ENCODE data around the gene SAFB2. TPM values are rescaled to one million over a fixed set of nuclear protein-coding genes. Genes with fewer than 3 reads are reported as not detected.

SAFB2 gene
- total and polyA plus RNA-seq, 9 of the 15 experiments (the other 6 are each of a cell fraction or from before 2014, with no cell fraction given) = 4.5 to 103 (median 47.3) TPM

DNA sequence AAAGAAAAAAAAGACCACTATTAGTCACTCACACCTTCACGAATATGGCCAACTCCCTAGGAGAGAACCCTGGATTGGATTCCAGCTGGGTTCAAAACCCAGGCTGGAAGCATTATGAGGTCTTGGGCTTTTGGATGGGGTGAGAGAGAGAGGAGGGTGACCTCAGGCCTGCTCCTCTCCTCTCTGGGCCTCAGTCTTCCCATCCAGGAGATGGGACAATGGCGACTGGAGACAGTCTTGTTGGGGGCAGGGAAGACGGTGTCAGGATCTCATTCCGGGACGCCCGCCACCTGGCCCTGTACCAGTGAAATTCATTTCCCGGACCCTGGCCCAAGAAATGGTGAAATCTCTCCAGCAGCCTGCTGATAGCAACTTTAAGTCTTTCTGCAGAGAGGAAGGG is 81.1 kb downstream of the SAFB2 start:
- no peak for FAIRE-seq
- 7% methylated on average over 5 of the region's 7 CpGs for WGBS (ENCODE audit: insufficient coverage, low coverage, missing lambda C conversion rate)
- DNase-seq (ENCODE audit: extremely low read depth in 1 of 4, low spot score in 3 of 4) = no peak
- ATAC-seq = no peak
- peak; percentile 28 for TF ChIP-seq RBM25 (IDR thresholded peaks at IDR 0.05; ENCODE audit: low read depth, low read length, severe bottlenecking)
- TF ChIP-seq NKRF (IDR thresholded peaks at IDR 0.05; ENCODE audit: borderline replicate concordance) = no peak
- TF ChIP-seq BCOR (IDR thresholded peaks at IDR 0.05) = peak; percentile 55; the same call in 1 of the 2 replicates
- TF ChIP-seq HEY1 (CRISPR knock-in tag; IDR thresholded peaks at IDR 0.05; ENCODE audit: borderline replicate concordance) = no peak
- TF ChIP-seq MAX (CRISPR knock-in tag; IDR thresholded peaks at IDR 0.05) = no peak
- Histone ChIP-seq H4K20me1 (replicated peaks; ENCODE audit: control insufficient read depth, insufficient read depth, low read length) (no peaks in the 10 kb centered on the region), H3K9me3 (replicated peaks; ENCODE audit: control insufficient read depth, insufficient read depth, low read depth, low read length) (no peaks in the 10 kb centered on the region), H3K27ac (ENCODE audit: extremely low read depth, low read depth, low read length) (no peak overlapping the region), H3K36me3 (ENCODE audit: control insufficient read depth, insufficient read depth, low read length) (no peaks in the 10 kb centered on the region), H3K9ac (ENCODE audit: insufficient read depth in 1 of 2, low read depth in 2 of 2, low read length in 2 of 2) (no peak overlapping the region), H3K9me1 (ENCODE audit: control insufficient read depth, insufficient read depth, low read length) (no peaks in the 10 kb centered on the region), H3K4me1 (replicated peaks in 1 of 2; ENCODE audit: control insufficient read depth in 2 of 2, insufficient read depth in 2 of 2, low read length in 2 of 2) (peaks cover 0 to 11% of the 10 kb centered on the region in 2 experiments; a peak in 2 of 5 replicates), H2AFZ (ENCODE audit: low read depth, low read length) (no peak overlapping the region), H3K79me2 (ENCODE audit: control insufficient read depth, insufficient read depth, low read length) (no peaks in the 10 kb centered on the region), H3K4me2 (ENCODE audit: insufficient read depth, low read length) (no peak overlapping the region), H3K4me3 (no peak overlapping the region), H3K27me3 (ENCODE audit: control insufficient read depth in 2 of 2, insufficient read depth in 2 of 2, low read length in 2 of 2) (peaks cover 4 to 5% of the 10 kb centered on the region in 2 experiments; a peak in 2 of 5 replicates)
- in situ Hi-C loops (cut with MboI) = no loop called here
- CTCF ChIA-PET (ENCODE audit: low intra/inter-chr PET ratio) = no interaction called here
- POLR2A ChIA-PET = interaction anchor here (0.6 kb wide), 1 partner anchor 15 kb away, joined by 4 read pairs; no protein-coding TSS in a partner anchor
- intact Hi-C loops (cut with micrococcal nuclease) = no loop called here
- no TSS peak for BruUV-seq (replicated peaks)

Measured in K562 (cell line).